ENCODE data around the gene FADS3. TPM values are rescaled to one million over a fixed set of nuclear protein-coding genes. Genes with fewer than 3 reads are reported as not detected.

The FADS3 gene
- total and polyA plus RNA-seq, 2 of the 13 experiments (the other 11 are each of a cell fraction or from before 2014, with no cell fraction given) = 13.4 to 23.2 TPM

- intact Hi-C loops (cut with micrococcal nuclease; ENCODE audit: unreplicated experiment) (no loop called here), in situ Hi-C loops (cut with HindIII; ENCODE audit: extremely low pct_ligation_motif_present, low pct_unique_long_range_greater_than_20kb) (no loop called here)
- no TSS peak for BruUV-seq (replicated peaks)
- FAIRE-seq (no peak), DNase-seq (ENCODE audit: low spot score) (no peak), ATAC-seq (no peak)
- ChIA-PET POLR2A (no interaction called here), CTCF (ENCODE audit: low intra/inter-chr PET ratio, low total read pairs) (no interaction called here)
- 95% methylated on average over 13 of the region's 16 CpGs for WGBS (ENCODE audit: low lambda C conversion rate)
- Histone ChIP-seq H3K9ac (ENCODE audit: insufficient read depth, low read depth, low read length) (no peak overlapping the region), H3K4me2 (ENCODE audit: low read depth, low read length) (no peak overlapping the region), H3K4me3 (replicated peaks in 1 of 3; ENCODE audit: insufficient read depth in 1 of 3, low read depth in 2 of 3, low read length in 3 of 3) (no peak overlapping the region), H3K36me3 (replicated peaks in 1 of 2; ENCODE audit: control insufficient read depth in 1 of 2, insufficient read depth in 2 of 2, low read length in 2 of 2) (peaks cover 0 to 24% of the 10 kb centered on the region in 2 experiments; a peak in 4 of 5 replicates), H3K4me1 (ENCODE audit: insufficient read depth, low read length) (no peaks in the 10 kb centered on the region), H3K27ac (ENCODE audit: extremely low read length, insufficient read depth, low read length) (no peak overlapping the region), H3K9me3 (ENCODE audit: low read length) (no peaks in the 10 kb centered on the region), H3K27me3 (ENCODE audit: control insufficient read depth in 1 of 2, insufficient read depth in 2 of 2, low read length in 2 of 2) (no peaks in the 10 kb centered on the region), H4K20me1 (ENCODE audit: insufficient read depth, low read length) (no peaks in the 10 kb centered on the region), H2AFZ (ENCODE audit: low read length) (no peak overlapping the region), H3K79me2 (ENCODE audit: insufficient read depth, low read length) (no peaks in the 10 kb centered on the region)
- TF ChIP-seq SSRP1 (CRISPR knock-in tag; IDR thresholded peaks at IDR 0.05) (no peak), SYNCRIP (IDR thresholded peaks at IDR 0.05; ENCODE audit: insufficient read depth, low read depth, low read length) (no peak), ZNF737 (CRISPR knock-in tag; IDR thresholded peaks at IDR 0.05; ENCODE audit: borderline replicate concordance) (no peak), USF2 (IDR thresholded peaks at IDR 0.05; ENCODE audit: low read depth, low read length) (no peak), USF2 (CRISPR knock-in tag; IDR thresholded peaks at IDR 0.05; ENCODE audit: borderline replicate concordance) (no peak), ZNF704 (CRISPR knock-in tag; IDR thresholded peaks at IDR 0.05; ENCODE audit: borderline replicate concordance) (no peak), ATF2 (CRISPR knock-in tag; IDR thresholded peaks at IDR 0.05) (no peak), SMC3 (IDR thresholded peaks at IDR 0.05; ENCODE audit: low read length) (no peak), CBX2 (IDR thresholded peaks at IDR 0.05; ENCODE audit: low read depth, low read length) (no peak), CBX2 (CRISPR knock-in tag; IDR thresholded peaks at IDR 0.05; ENCODE audit: low read depth) (no peak), SOX13 (IDR thresholded peaks at IDR 0.05) (no peak), SOX13 (CRISPR knock-in tag; conservative IDR thresholded peaks at IDR 0.05 in 1 of 2, IDR thresholded peaks at IDR 0.05 in 1 of 2) (no peak), EEA1 (CRISPR knock-in tag; IDR thresholded peaks at IDR 0.05; ENCODE audit: borderline replicate concordance) (no peak), GPBP1L1 (CRISPR knock-in tag; IDR thresholded peaks at IDR 0.05) (no peak)
Observed at GRCh38 chr11:61860054-61860903, 31.1 kb downstream of the FADS3 start.
